NCI-H1436 treated with DMSO at 0.1 percent for 48 hours (cell line): ENCODE data around the gene PHF2.

Source experiments
- DNase-seq: peaks from one replicate; lab custom pipeline; 2025; lab: John Stamatoyannopoulos, UW

PHF2 gene

GRCh38 chr9:93630806-93631411 lies 54.5 kb downstream of the PHF2 start:
- no peak for DNase-seq

- DNase-seq: no peak
Observed at GRCh38 chr9:93633492-93634221, 57.3 kb downstream of the PHF2 start.

- DNase-seq: no peak
Observed at GRCh38 chr9:93634311-93635185, 58.2 kb downstream of the PHF2 start.

- DNase-seq: no peak
Observed at GRCh38 chr9:93635186-93636107, 59.1 kb downstream of the PHF2 start.

GRCh38 chr9:93636172-93636661 lies 59.8 kb downstream of the PHF2 start:
- DNase-seq: no peak

- no peak for DNase-seq
Observed at GRCh38 chr9:93636667-93637066, 60.3 kb downstream of the PHF2 start.

- DNase-seq: no peak
Observed at GRCh38 chr9:93637886-93638285, 61.5 kb downstream of the PHF2 start.

- DNase-seq: no peak
Observed at GRCh38 chr9:93640027-93640426, 63.6 kb downstream of the PHF2 start.

- DNase-seq: no peak
Observed at GRCh38 chr9:93642961-93643360, 66.6 kb downstream of the PHF2 start.

GRCh38 chr9:93644397-93645088 lies 68.2 kb downstream of the PHF2 start:
- no peak for DNase-seq

- DNase-seq: no peak
Observed at GRCh38 chr9:93645149-93645889, 68.9 kb downstream of the PHF2 start.

- DNase-seq: no peak
Observed at GRCh38 chr9:93645921-93646639, 69.7 kb downstream of the PHF2 start.

- no peak for DNase-seq
Observed at GRCh38 chr9:93646640-93647178, 70.3 kb downstream of the PHF2 start.

- no peak for DNase-seq
Observed at GRCh38 chr9:93648181-93648580, 71.8 kb downstream of the PHF2 start.

- DNase-seq: no peak
Observed at GRCh38 chr9:93648836-93649235, 72.5 kb downstream of the PHF2 start.

GRCh38 chr9:93649610-93650261 lies 73.4 kb downstream of the PHF2 start:
- DNase-seq: no peak

- DNase-seq: no peak
Observed at GRCh38 chr9:93650448-93650847, 74.1 kb downstream of the PHF2 start.

- DNase-seq: no peak
Observed at GRCh38 chr9:93651521-93651950, 75.2 kb downstream of the PHF2 start.
